ENCODE results near the gene TMEM38B. TPM values are rescaled to one million over a fixed set of nuclear protein-coding genes. Genes with fewer than 3 reads are reported as not detected.

Gene TMEM38B
- total and polyA plus RNA-seq, 2 donors (not counting 3 experiments of a cell fraction or from before 2014, with no cell fraction given), result 4.2 to 7.7 TPM

DNA sequence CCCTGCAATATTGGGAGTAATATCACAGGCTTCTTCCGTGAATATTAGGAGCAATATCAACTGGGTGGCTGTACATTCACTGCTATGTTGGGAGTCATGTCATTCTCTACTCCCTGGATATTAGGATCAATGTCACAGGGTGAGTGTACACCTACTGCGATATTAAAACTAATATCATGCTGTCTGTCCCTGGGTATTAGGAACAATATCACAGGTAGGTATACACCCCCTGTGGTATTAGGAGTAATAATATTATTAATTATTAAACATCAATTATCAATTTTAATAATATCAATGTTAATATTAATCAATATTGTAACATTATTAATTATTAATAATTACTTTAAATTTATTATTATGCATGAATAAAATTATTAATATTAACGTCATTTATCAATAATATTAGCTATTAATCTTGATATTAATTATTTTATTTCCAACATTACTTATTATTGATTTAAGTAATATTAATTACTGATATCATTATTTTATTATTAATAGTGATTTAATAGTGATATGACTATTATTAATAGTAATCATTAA lies 121.9 kb downstream of the TMEM38B start:
- TF ChIP-seq MYC (IDR thresholded peaks at IDR 0.05; ENCODE audit: low read depth, low read length) (no peak), JUN (IDR thresholded peaks at IDR 0.05; ENCODE audit: borderline replicate concordance, insufficient read depth, insufficient read length, low read depth) (no peak), EZH2 (IDR thresholded peaks at IDR 0.05; ENCODE audit: borderline replicate concordance, low read depth, low read length, severe bottlenecking) (no peak), FOS (IDR thresholded peaks at IDR 0.05; ENCODE audit: borderline replicate concordance, insufficient read depth, low read length) (no peak)
- TF ChIP-seq, protein P1, sequence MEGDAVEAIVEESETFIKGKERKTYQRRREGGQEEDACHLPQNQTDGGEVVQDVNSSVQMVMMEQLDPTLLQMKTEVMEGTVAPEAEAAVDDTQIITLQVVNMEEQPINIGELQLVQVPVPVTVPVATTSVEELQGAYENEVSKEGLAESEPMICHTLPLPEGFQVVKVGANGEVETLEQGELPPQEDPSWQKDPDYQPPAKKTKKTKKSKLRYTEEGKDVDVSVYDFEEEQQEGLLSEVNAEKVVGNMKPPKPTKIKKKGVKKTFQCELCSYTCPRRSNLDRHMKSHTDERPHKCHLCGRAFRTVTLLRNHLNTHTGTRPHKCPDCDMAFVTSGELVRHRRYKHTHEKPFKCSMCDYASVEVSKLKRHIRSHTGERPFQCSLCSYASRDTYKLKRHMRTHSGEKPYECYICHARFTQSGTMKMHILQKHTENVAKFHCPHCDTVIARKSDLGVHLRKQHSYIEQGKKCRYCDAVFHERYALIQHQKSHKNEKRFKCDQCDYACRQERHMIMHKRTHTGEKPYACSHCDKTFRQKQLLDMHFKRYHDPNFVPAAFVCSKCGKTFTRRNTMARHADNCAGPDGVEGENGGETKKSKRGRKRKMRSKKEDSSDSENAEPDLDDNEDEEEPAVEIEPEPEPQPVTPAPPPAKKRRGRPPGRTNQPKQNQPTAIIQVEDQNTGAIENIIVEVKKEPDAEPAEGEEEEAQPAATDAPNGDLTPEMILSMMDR (IDR thresholded peaks at IDR 0.05; ENCODE audit: extremely low read depth in 1 of 2, insufficient read depth in 1 of 2, low read depth in 1 of 2, low read length in 2 of 2), result no peak
- TF ChIP-seq, protein P2, sequence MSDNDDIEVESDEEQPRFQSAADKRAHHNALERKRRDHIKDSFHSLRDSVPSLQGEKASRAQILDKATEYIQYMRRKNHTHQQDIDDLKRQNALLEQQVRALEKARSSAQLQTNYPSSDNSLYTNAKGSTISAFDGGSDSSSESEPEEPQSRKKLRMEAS (IDR thresholded peaks at IDR 0.05; ENCODE audit: insufficient read depth, insufficient read length), result no peak
- no peaks in the 10 kb centered on the region for H3K27me3 ChIP-seq (ENCODE audit: control insufficient read depth in 2 of 2, insufficient read depth in 2 of 2, low read length in 2 of 2)
- H3K9me3 ChIP-seq (replicated peaks; ENCODE audit: control insufficient read depth, insufficient read depth, low read length), result no peaks in the 10 kb centered on the region
- H2AFZ ChIP-seq (ENCODE audit: low read depth, low read length), result no peak overlapping the region
- DNase-seq (ENCODE audit: low read depth, low spot score), result no peak
- dilution Hi-C loops (cut with MboI; ENCODE audit: extremely low pct_ligation_motif_present, low sequenced_read_pairs) (no loop called here), intact Hi-C loops (cut with micrococcal nuclease) (no loop called here)
- no peak overlapping the region for H3K27ac ChIP-seq (ENCODE audit: insufficient read depth, low read depth, low read length)
- no peaks in the 10 kb centered on the region for H3K9me1 ChIP-seq (replicated peaks; ENCODE audit: control insufficient read depth, extremely low read depth, insufficient read depth, low read length)
- no peaks in the 10 kb centered on the region for H3K36me3 ChIP-seq (ENCODE audit: control insufficient read depth in 2 of 2, extremely low read depth in 1 of 2, insufficient read depth in 2 of 2, low read length in 2 of 2)
- H3K4me1 ChIP-seq (ENCODE audit: control insufficient read depth, extremely low read depth, insufficient read depth, low read length), result no peaks in the 10 kb centered on the region
- ChIA-PET POLR2A (no interaction called here), CTCF (no interaction called here)
- FAIRE-seq, result no peak
- no peak overlapping the region for H3K9ac ChIP-seq (replicated peaks; ENCODE audit: extremely low read depth, insufficient read depth, low read length)
- no peaks in the 10 kb centered on the region for H4K20me1 ChIP-seq (replicated peaks; ENCODE audit: control insufficient read depth, extremely low read depth, insufficient read depth, low read length)
- H3K4me3 ChIP-seq (replicated peaks in 1 of 3; ENCODE audit: insufficient read depth in 1 of 3, low read depth in 1 of 3, low read length in 3 of 3), result no peak overlapping the region
- no peaks in the 10 kb centered on the region for H3K79me2 ChIP-seq (ENCODE audit: control insufficient read depth, insufficient read depth, low read length)
- no TSS peak for BruUV-seq (replicated peaks)
- no peak overlapping the region for H3K4me2 ChIP-seq (ENCODE audit: insufficient read depth, low read length)
